MCF 10A (cell line): ENCODE measurements around the gene SEMA4D. TPM values are rescaled to one million over a fixed set of nuclear protein-coding genes. Genes with fewer than 3 reads are reported as not detected.
A peak's percentile ranks its signal among the peaks of the same experiment; 100 is the strongest.

Source experiments
- BruUV-seq: library from RNA; stranded (reverse); fragments of 400-500 nt; replicated peaks from 2 replicates; lab custom pipeline; 2021; lab: Mats Ljungman, UMichigan
- CTCF ChIA-PET: fragments of 300-600 bp; sonication (Branson Sonifier 250); formaldehyde crosslinking; extraction: SDS; loops from one replicate; lab custom pipeline; 2021; ENCODE audit warnings: antibody characterized with exemption, inconsistent platforms; lab: Yijun Ruan, JAX
- POLR2A ChIA-PET: fragments of 300-600, 350-650 bp; sonication (Branson Sonifier 250); formaldehyde crosslinking; extraction: SDS; loops from one replicate; lab custom pipeline; 2020; ENCODE audit warnings: antibody characterized with exemption, inconsistent platforms; lab: Yijun Ruan, JAX
- DNase-seq: peaks from one replicate; pipeline ENCODE4 v3.0.0-alpha.2; 2018; ENCODE audit not compliant: unreplicated experiment
- H3K27ac Mint-ChIP-seq: one replicate; pipeline ENCODE4 v1.8.0; 2022; ENCODE audit warnings: mild to moderate bottlenecking, low read depth, mixed read lengths; ENCODE audit not compliant: unreplicated experiment
- H3K27me3 Mint-ChIP-seq: one replicate; pipeline ENCODE4 v1.8.0; 2022; ENCODE audit warnings: mixed read lengths; ENCODE audit not compliant: insufficient read depth, unreplicated experiment
- H3K36me3 Mint-ChIP-seq: one replicate; pipeline ENCODE4 v1.8.0; 2022; ENCODE audit warnings: mild to moderate bottlenecking, moderate library complexity, mixed read lengths; ENCODE audit not compliant: insufficient read depth, unreplicated experiment
- H3K4me1 Mint-ChIP-seq: one replicate; pipeline ENCODE4 v1.8.0; 2022; ENCODE audit warnings: mixed read lengths; ENCODE audit not compliant: insufficient read depth, unreplicated experiment
- H3K4me3 Mint-ChIP-seq: one replicate; pipeline ENCODE4 v1.8.0; 2022; ENCODE audit warnings: mild to moderate bottlenecking, moderate library complexity, mixed read lengths; ENCODE audit not compliant: unreplicated experiment
- H3K9me3 Mint-ChIP-seq: one replicate; pipeline ENCODE4 v1.8.0; 2022; ENCODE audit warnings: mixed read lengths; ENCODE audit not compliant: unreplicated experiment
- CTCF ChIP-seq: fragments of 200-600 bp; IDR thresholded peaks from one replicate; pipeline ENCODE4 v1.8.0; 2022; ENCODE audit warnings: antibody characterized with exemption, mild to moderate bottlenecking; ENCODE audit not compliant: unreplicated experiment
- intact Hi-C: fragments of 100-400 bp; cut with micrococcal nuclease; formaldehyde crosslinking; loops from 2 replicates; pipeline ENCODE4 v1.14.1; 2022
- total RNA-seq: library from RNA; stranded (reverse); gene quantifications from 2 replicates; pipeline ENCODE4 v1.2.3, GENCODE V29; 2022

SEMA4D gene
- total RNA-seq, 1 experiment from 2014 or later: 4.2 TPM

- Mint-ChIP-seq H3K27ac (no peak overlapping the region), H3K36me3 (peaks cover 7% of the 10 kb centered on the region), H3K9me3 (no peaks in the 10 kb centered on the region), H3K4me1 (peaks cover 23% of the 10 kb centered on the region), H3K27me3 (no peaks in the 10 kb centered on the region), H3K4me3 (no peak overlapping the region)
- ChIA-PET CTCF (no interaction called here), POLR2A (no interaction called here)
- intact Hi-C loops: no loop called here
- no peak for TF ChIP-seq CTCF
- BruUV-seq: no TSS peak
- no peak for DNase-seq
Observed at GRCh38 chr9:89432986-89433530, 64.9 kb downstream of the SEMA4D start.

- Mint-ChIP-seq H3K36me3 (peaks cover 7% of the 10 kb centered on the region), H3K9me3 (no peaks in the 10 kb centered on the region), H3K4me1 (peaks cover 23% of the 10 kb centered on the region), H3K4me3 (no peak overlapping the region), H3K27ac (no peak overlapping the region), H3K27me3 (no peaks in the 10 kb centered on the region)
- DNase-seq: no peak
- POLR2A ChIA-PET: no interaction called here
- CTCF ChIA-PET: interaction anchor here (0.7 to 1.1 kb wide), 2 partner anchors 22 to 117 kb away, joined by 3 to 6 read pairs; no protein-coding TSS in a partner anchor
- TF ChIP-seq CTCF: no peak
- intact Hi-C loops: no loop called here
- BruUV-seq: no TSS peak
Observed at GRCh38 chr9:89431930-89432725, 65.8 kb downstream of the SEMA4D start.

- Mint-ChIP-seq H3K27me3 (no peaks in the 10 kb centered on the region), H3K9me3 (no peaks in the 10 kb centered on the region), H3K27ac (no peak overlapping the region), H3K4me3 (no peak overlapping the region), H3K4me1 (peaks cover 23% of the 10 kb centered on the region), H3K36me3 (peaks cover 7% of the 10 kb centered on the region)
- no TSS peak for BruUV-seq
- ChIA-PET POLR2A (interaction anchor here (0.6 to 0.7 kb wide), 2 partner anchors 117 to 588 kb away, joined by 3 to 4 read pairs; no protein-coding TSS in a partner anchor), CTCF (interaction anchor here (0.7 to 1.1 kb wide), 3 partner anchors 83 to 390 kb away, joined by 3 to 6 read pairs (median 3); no protein-coding TSS in a partner anchor)
- TF ChIP-seq CTCF: no peak
- peak; percentile 34 for DNase-seq
- intact Hi-C loops: no loop called here
Observed at GRCh38 chr9:89430995-89431394, 66.9 kb downstream of the SEMA4D start.
